HepG2 (cell line): ENCODE measurements around the gene OTOP3. TPM values are rescaled to one million over a fixed set of nuclear protein-coding genes. Genes with fewer than 3 reads are reported as not detected.

Source experiments
- ATF7 ChIP-seq, 2 experiments: fragments of 450-650 bp in 1 of 2; sonication (generic) in 1 of 2; formaldehyde crosslinking in 1 of 2; IDR thresholded peaks; 2 replicates each; pipeline versions ENCODE4 v1.4.0 to v1.6.1; 2016 to 2020; ENCODE audit warnings: antibody characterized with exemption in 1 of 2, mild to moderate bottlenecking in 1 of 2, missing genetic modification reagents in 1 of 2
- DZIP1 ChIP-seq: sonication (generic); formaldehyde crosslinking; IDR thresholded peaks from 2 replicates; pipeline ENCODE4 v1.5.0; 2020; ENCODE audit warnings: mild to moderate bottlenecking, missing genetic modification reagents
- FOXK2 ChIP-seq: fragments of 450-650 bp; IDR thresholded peaks from 2 replicates; pipeline ENCODE4 v1.6.1; 2016
- HIC2 ChIP-seq: sonication (generic); formaldehyde crosslinking; IDR thresholded peaks from 2 replicates; pipeline ENCODE4 v1.9.0; 2022; ENCODE audit warnings: low read depth, missing genetic modification reagents
- KMT2B ChIP-seq: IDR thresholded peaks from 2 replicates; pipeline ENCODE4 v1.6.1; 2016; ENCODE audit warnings: missing genetic modification reagents, missing compliant biosample characterization
- MIER2 ChIP-seq: IDR thresholded peaks from 2 replicates; pipeline ENCODE4 v1.6.1; 2016; ENCODE audit warnings: missing biosample characterization, missing genetic modification reagents
- RNF2 ChIP-seq: fragments of 450-650 bp; conservative IDR thresholded peaks from 2 replicates; pipeline ENCODE4 v1.6.1; 2016; ENCODE audit warnings: low read depth
- SMAD3 ChIP-seq: sonication (generic); formaldehyde crosslinking; IDR thresholded peaks from 2 replicates; pipeline ENCODE4 v1.4.0; 2020; ENCODE audit warnings: missing genetic modification reagents
- STAG1 ChIP-seq: sonication (generic); formaldehyde crosslinking; IDR thresholded peaks from 2 replicates; pipeline ENCODE4 v1.4.0; 2020; ENCODE audit warnings: missing genetic modification reagents
- THAP11 ChIP-seq: IDR thresholded peaks from 2 replicates; pipeline ENCODE4 v1.6.1; 2016; ENCODE audit warnings: missing biosample characterization, missing genetic modification reagents
- TOPORS ChIP-seq: sonication (generic); formaldehyde crosslinking; IDR thresholded peaks from 2 replicates; pipeline ENCODE4 v1.8.0; 2023; ENCODE audit warnings: mild to moderate bottlenecking, missing genetic modification reagents
- XRCC5 ChIP-seq: fragments of 200-400 bp; formaldehyde crosslinking; optimal IDR thresholded peaks from 2 replicates; pipeline ENCODE3; 2017; ENCODE audit warnings: mild to moderate bottlenecking, low read length
- ZBTB14 ChIP-seq: sonication (generic); formaldehyde crosslinking; IDR thresholded peaks from 2 replicates; pipeline ENCODE4 v1.4.0; 2020; ENCODE audit warnings: missing genetic modification reagents
- ZBTB39 ChIP-seq: sonication (generic); formaldehyde crosslinking; IDR thresholded peaks from 2 replicates; pipeline ENCODE4 v1.5.0; 2020; ENCODE audit warnings: missing genetic modification reagents
- ZBTB42 ChIP-seq: sonication (generic); formaldehyde crosslinking; IDR thresholded peaks from 2 replicates; pipeline ENCODE4 v1.5.0; 2020; ENCODE audit warnings: mild to moderate bottlenecking, missing genetic modification reagents
- ZFAT ChIP-seq: sonication (generic); formaldehyde crosslinking; conservative IDR thresholded peaks from 2 replicates; pipeline ENCODE4 v1.8.1; 2023; ENCODE audit warnings: missing genetic modification reagents, inconsistent platforms
- ZNF160 ChIP-seq: sonication (generic); formaldehyde crosslinking; IDR thresholded peaks from 2 replicates; pipeline ENCODE4 v1.8.0; 2022; ENCODE audit warnings: mild to moderate bottlenecking, inconsistent platforms, missing genetic modification reagents
- ZNF225 ChIP-seq: sonication (generic); formaldehyde crosslinking; IDR thresholded peaks from 2 replicates; pipeline ENCODE4 v1.4.0; 2020; ENCODE audit warnings: mild to moderate bottlenecking, missing genetic modification reagents
- ZNF343 ChIP-seq: sonication (generic); formaldehyde crosslinking; IDR thresholded peaks from 2 replicates; pipeline ENCODE4 v1.4.0; 2020; ENCODE audit warnings: mild to moderate bottlenecking, missing genetic modification reagents
- ZNF546 ChIP-seq: sonication (generic); formaldehyde crosslinking; conservative IDR thresholded peaks from 2 replicates; pipeline ENCODE4 v1.8.1; 2023; ENCODE audit warnings: mild to moderate bottlenecking, missing genetic modification reagents
- ZNF672 ChIP-seq: sonication (generic); formaldehyde crosslinking; IDR thresholded peaks from 2 replicates; pipeline ENCODE4 v1.8.1; 2022; ENCODE audit warnings: missing genetic modification reagents
- ZNF781 ChIP-seq: sonication (generic); formaldehyde crosslinking; IDR thresholded peaks from 2 replicates; pipeline ENCODE4 v1.5.1; 2020; ENCODE audit warnings: borderline replicate concordance, mild to moderate bottlenecking, missing genetic modification reagents; ENCODE audit errors: not compliant biosample characterization
- ZSCAN9 ChIP-seq: IDR thresholded peaks from 2 replicates; pipeline ENCODE4 v1.6.1; 2016; ENCODE audit warnings: borderline replicate concordance
- polyA plus RNA-seq, 8 experiments: library from polyadenylated mRNA; depleted of rRNA in 3 of 8; stranded (reverse) in 7 of 8; unstranded in 1 of 8; fragments of >200 nt; fragmentation: Illumina TruSeq in 4 of 8; extraction: Trizol in 4 of 8; gene quantifications; 2 replicates each; pipeline versions ENCODE4 v1.2.1 to v1.2.3, GENCODE V29; 2011 to 2016; ENCODE audit warnings: low read depth in 4 of 8, missing spikeins in 1 of 8, mixed read lengths in 1 of 8; ENCODE audit not compliant: insufficient read depth in 1 of 8
- total RNA-seq, 5 experiments: library from RNA; depleted of rRNA; stranded (reverse); fragments of >200 nt; fragmentation: Illumina TruSeq; extraction: Trizol; gene quantifications; 2 replicates each; pipeline ENCODE4 v1.2.3, GENCODE V29; 2016; ENCODE audit warnings: low read depth in 1 of 5

The OTOP3 gene
- total and polyA plus RNA-seq, 2 of the 13 experiments (the other 11 are each of a cell fraction or from before 2014, with no cell fraction given): not detected

GRCh38 chr17:74960570-74961342 is 25.1 kb downstream of the OTOP3 start (continued):
- peak; percentile 89 for TF ChIP-seq RNF2
- TF ChIP-seq FOXK2: no peak
- TF ChIP-seq THAP11 (CRISPR knock-in tag): peak; percentile 71
- TF ChIP-seq KMT2B: no peak
- TF ChIP-seq ZBTB14: no peak
- TF ChIP-seq ZNF225 (CRISPR knock-in tag): 0 out of 2 replicates have a peak, but pooled peaks have one; percentile 35
- TF ChIP-seq ZNF672: peak; percentile 48; the same call in 1 of the 2 replicates
- no peak for TF ChIP-seq TOPORS (CRISPR knock-in tag)
- TF ChIP-seq HIC2 (CRISPR knock-in tag): 0 out of 2 replicates have a peak, but pooled peaks have one; percentile 36
- TF ChIP-seq ZNF781: peak; percentile 89
- no peak for TF ChIP-seq ZNF343 (CRISPR knock-in tag)
- peak; percentile 81; the same call in 1 of the 2 replicates for TF ChIP-seq ZBTB39 (CRISPR knock-in tag)
- 0 out of 2 replicates have a peak, but pooled peaks have one; percentile 29 for TF ChIP-seq ZNF546 (CRISPR knock-in tag)
- TF ChIP-seq ZNF160: 0 out of 2 replicates have a peak, but pooled peaks have one; percentile 64
- no peak for TF ChIP-seq ZFAT (CRISPR knock-in tag)
- peak; percentile 75 for TF ChIP-seq XRCC5
- TF ChIP-seq STAG1 (CRISPR knock-in tag): peak; percentile 77
- no peak for TF ChIP-seq ATF7 (IDR thresholded peaks at IDR 0.05)
- TF ChIP-seq ATF7 (CRISPR knock-in tag; IDR thresholded peaks at IDR 0.05): 0 out of 2 replicates have a peak, but pooled peaks have one; percentile 44
- peak; percentile 76 for TF ChIP-seq MIER2
- TF ChIP-seq ZSCAN9 (CRISPR knock-in tag): peak; percentile 71; the same call in 1 of the 2 replicates
- TF ChIP-seq DZIP1 (CRISPR knock-in tag): peak; percentile 56; the same call in 1 of the 2 replicates
- peak; percentile 61; the same call in 1 of the 2 replicates for TF ChIP-seq SMAD3
- 0 out of 2 replicates have a peak, but pooled peaks have one; percentile 46 for TF ChIP-seq ZBTB42 (CRISPR knock-in tag)
